Right renal cortex interstitium (tissue), 3 donors: ENCODE results near the gene BCL7A. TPM values are rescaled to one million over a fixed set of nuclear protein-coding genes. Genes with fewer than 3 reads are reported as not detected.
"Not testable (repeated sequence)": the region's sequence is repeated elsewhere in the genome, so short reads cannot be mapped to it uniquely, and the experiment has no call there.

ENCODE experiments used
- DNase-seq, 3 donors: peaks; one replicate each; pipeline ENCODE4 v3.0.0-alpha.2; 2013; ENCODE audit warnings: low read depth in 3 of 3, low spot score in 2 of 3
- polyA plus RNA-seq, 3 donors: library from polyadenylated mRNA; unstranded; fragments of 120-200 nt; gene quantifications; one replicate each; pipeline ENCODE4 v1.2.1, GENCODE V29; 2013; ENCODE audit not compliant: insufficient read length in 3 of 3

The BCL7A gene
- polyA plus RNA-seq, 3 donors: 34.7 to 36.0 (median 35.7) TPM

GRCh38 chr12:122090759-122091515 lies 69.3 kb downstream of the BCL7A start:
- DNase-seq: no peak

- no peak for DNase-seq
Measured at GRCh38 chr12:122093098-122093883, 71.6 kb downstream of the BCL7A start.

DNA sequence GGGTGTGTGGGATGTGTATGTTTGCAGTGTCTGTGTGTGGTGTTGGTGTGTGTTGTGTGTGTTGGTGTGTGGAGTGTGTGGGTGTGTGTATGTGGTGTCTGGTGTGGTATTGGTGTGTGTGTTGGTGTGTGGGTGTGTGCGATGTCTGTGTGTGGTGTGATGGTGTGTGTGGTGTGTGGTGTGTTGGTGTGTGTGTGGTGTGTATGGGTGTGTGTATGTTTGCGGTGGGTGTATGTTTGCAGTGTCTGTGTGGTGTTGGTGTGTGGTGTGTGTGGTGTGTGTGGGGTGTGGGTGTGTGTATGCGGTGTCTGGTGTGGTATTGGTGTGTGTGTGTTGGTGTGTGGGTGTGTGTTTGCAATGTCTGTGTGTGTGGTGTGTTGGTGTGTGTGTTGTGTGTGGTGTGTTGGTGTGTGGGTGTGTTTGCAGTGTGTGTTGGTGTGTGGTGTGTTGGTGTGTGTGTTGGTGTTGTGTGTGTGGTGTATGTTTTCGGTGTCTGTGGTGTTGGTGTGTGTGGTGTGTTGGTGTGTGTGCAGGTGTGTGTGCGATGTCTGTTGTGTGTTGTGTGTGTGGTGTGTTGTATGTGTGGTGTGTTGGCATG lies 72.6 kb downstream of the BCL7A start:
- DNase-seq: no peak

DNA sequence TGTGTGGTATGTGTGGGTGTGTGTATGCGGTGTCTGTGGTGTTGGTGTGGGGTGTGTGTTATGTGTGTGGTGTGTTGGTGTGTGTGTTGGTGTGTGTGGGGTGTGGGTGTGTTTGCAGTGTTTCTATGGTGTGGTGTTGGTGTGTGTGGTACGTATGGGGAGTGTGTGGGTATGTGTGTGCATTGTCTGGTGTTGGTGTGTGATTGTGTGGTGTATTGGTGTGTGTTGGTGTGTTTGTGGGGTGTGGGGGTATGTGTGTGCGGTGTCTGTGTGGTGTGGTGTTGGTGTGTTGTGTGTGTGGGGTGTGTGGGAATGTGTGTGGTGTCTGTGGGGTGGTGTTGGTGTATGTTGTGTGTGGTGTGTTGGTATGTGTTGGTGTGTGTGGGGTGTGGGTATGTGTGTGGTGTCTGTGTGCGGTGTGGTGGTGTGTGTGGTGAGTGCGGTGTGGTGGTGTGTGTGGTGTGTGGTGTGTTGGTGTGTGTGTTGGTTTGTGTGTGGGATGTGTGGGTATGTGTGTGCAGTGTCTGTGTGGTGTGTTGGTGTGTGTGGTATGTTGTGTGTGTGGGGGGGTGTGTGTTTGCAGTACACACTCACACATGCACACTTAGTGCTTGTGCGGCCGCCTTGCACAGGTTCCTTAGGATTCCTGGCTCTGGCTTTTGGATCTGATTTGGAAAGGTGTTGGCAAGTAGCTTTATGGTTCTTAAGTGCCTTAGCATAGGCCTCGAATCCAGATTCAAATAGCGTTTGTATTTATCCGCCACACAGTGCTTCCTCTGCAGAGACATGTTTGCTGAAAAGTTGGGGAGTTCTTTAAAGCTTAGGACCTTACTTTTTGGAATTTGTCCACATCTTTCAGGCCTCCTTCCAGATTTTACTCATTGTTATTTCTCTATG lies 73.3 kb downstream of the BCL7A start:
- DNase-seq: no peak

- DNase-seq: no peak
Measured at GRCh38 chr12:122096014-122096413, 74.3 kb downstream of the BCL7A start.

DNA sequence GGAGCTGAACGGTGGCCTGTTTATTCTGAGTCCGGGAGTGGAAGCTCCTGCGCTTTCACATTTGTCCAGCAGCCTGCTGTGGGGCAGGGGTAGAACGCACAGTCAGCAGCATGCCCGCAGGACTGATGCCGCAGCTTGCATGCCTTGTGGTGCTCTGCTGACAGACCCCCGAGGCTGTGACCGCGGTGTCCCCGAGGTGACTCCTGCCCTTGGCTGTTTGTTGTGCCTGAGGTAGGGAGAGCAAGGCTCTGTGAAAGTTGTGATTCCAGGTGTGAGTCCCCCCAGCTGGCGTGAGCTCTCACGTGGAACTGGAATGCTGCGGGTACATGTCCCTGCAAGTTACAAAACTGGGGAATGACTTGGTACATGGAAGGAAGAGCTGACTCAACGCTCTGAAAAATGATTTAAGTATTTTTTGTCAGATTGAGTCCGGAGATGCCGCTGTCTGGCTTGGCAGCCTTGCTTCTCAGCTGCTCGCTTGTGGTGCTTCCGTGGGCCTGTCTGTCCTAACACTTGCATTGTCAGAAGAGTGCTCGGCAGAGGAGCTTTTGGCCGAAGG lies 75.0 kb downstream of the BCL7A start:
- DNase-seq: no peak

DNA sequence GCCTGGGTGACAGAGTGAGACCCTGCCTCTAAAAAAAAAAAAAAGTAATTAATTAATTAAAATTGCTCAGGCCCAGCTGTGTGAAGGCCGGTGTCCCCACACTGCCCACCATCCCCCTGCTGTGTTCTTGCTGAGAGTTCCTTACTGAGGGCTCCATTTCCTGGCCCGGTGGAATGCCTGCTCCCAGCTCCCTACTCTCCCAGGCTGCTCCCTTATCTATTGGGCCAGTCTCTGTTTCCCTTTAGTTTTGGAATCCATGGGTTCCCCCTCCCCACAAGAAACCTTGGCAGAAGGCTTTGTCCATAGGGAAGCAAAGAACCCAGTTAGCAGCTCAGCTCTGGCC lies 75.9 kb downstream of the BCL7A start:
- no peak for DNase-seq

DNA sequence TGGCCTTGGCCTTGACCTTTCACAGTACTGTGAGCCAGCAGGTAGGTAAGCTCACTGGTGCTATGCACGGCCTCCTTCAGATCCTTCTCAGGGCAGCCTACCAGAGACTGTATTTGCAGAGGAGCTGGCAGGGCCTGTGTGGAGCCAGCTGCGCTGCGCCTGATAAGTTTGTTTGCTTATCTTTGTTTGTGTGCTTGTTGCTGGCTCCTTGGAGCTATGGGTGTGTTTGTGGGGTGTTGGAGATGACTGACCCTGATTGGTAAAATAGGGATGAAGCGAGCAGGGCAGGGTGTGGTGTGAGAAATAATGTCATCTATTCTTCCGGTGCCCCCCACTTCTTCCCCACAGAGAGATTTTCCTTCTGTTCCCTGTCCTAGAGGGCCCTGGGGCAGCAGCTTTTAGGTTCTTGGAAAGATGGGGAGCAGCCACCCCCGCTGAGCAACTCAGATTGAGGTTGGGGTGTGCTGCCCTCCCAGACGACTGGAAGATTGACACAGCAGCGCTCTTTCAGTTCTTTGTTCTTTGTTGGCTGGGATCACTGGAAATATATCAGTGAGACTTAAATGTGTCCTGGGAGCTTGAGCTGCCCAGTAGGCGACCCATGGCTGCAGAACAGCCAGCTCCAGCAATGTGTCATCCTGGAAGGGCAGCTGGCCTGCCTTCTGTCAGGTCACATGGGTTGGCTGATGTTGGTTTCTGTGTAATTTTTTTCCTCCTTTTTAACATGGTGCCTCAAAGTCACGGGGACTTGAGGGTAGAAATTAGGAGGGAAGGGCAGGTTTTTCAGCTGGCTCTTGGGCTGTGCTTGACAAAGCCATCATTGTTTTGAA lies 76.5 kb downstream of the BCL7A start:
- DNase-seq: no peak

GRCh38 chr12:122099280-122099749 lies 77.6 kb downstream of the BCL7A start:
- DNase-seq: no peak

DNA sequence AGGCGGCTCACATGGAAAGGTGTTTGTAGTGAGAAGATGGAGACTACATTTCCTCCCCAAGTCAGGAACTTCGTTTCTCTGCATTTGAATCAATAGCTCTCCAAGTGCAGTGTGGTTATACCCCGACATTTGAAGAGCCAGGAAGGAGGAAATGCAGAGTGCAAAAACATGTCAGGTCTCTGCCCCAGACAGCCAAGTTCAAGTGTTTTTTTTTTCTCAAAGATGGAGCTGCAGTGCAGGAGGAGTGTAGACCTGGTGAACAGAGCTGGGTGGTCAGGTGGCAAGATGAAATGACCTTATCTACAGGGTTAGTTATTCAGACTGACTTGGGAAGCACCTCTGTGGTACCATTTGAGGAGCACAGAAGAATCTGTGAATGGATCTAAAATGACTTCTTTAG lies 78.2 kb downstream of the BCL7A start:
- no peak for DNase-seq

DNA sequence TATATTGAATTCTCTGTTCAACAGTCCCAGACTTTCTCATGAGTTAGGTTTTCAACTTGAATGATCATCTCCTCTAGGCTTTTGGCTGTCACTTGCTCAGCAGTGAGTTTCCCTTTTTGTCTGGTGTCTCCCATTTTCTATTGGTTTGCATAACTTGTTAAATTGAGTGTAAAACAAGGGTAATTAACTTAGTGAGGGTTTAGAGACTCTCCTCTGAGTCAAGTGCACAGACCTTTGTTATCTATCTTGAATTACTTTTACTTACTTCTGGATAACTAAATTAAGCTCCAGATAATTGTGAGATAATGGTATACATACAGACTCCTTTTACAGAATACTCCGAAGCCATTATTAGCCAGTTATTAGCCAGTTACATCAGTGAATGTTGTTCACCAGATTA lies 78.9 kb downstream of the BCL7A start:
- DNase-seq: no peak

- DNase-seq: no peak
Measured at GRCh38 chr12:122102331-122102730, 80.6 kb downstream of the BCL7A start.

DNA sequence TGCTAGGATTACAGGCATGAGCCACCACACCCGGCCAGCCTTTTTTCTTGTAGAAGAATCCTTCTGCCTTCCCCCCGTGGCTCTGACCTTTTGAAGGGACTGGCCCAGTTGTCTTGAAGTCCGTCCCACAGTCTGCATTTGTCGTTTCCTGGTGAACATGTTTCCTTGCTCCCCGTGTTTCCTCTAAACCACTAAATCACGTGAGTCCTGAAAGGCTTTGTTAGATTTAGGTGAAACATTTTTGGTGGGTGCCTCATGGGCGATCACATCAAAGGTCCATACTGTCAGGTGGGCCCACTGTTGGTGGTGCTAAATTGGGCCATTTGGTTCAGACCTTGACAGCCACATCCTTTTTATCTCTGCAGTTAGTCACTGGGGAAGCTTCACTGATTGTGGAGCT lies 83.2 kb downstream of the BCL7A start:
- DNase-seq: no peak

DNA sequence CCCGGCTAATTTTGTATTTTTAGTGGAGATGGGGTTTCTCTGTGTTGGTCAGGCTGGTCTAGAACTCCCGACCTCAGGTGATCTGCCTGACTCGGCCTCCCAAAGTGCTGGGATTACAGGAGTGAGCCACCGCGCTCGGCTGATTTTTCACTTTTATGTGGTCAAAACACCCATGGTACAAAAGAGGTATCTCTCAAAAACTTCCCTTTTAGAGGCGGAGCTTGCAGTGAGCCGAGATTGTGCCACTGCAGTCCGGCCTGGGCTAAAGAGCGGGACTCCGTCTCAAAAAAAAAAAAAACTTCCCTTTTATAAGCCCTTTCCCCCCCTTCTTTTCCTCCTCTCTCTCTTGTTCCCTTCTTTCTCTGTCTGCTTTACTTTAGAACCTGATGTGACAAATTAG lies 83.8 kb downstream of the BCL7A start:
- not testable (repeated sequence) for DNase-seq

- DNase-seq: no peak
Measured at GRCh38 chr12:122106843-122107242, 85.2 kb downstream of the BCL7A start.

- DNase-seq: no peak
Measured at GRCh38 chr12:122107261-122107660, 85.6 kb downstream of the BCL7A start.

GRCh38 chr12:122111089-122111641 lies 89.5 kb downstream of the BCL7A start:
- no peak for DNase-seq
